A673 (cell line): Measurements from ENCODE around the gene ASPM. TPM values are rescaled to one million over a fixed set of nuclear protein-coding genes. Genes with fewer than 3 reads are reported as not detected.

ENCODE experiments used
- BruUV-seq: library from RNA; stranded (reverse); fragments of 400-500 nt; replicated peaks from 2 replicates; lab custom pipeline; 2021; lab: Mats Ljungman, UMichigan
- CTCF ChIA-PET: fragments of 300-600 bp; sonication (Branson Sonifier 250); formaldehyde crosslinking; loops from one replicate; lab custom pipeline; 2022; ENCODE audit warnings: antibody characterized with exemption; lab: Charles Lee
- POLR2A ChIA-PET: fragments of 300-600 bp; sonication (Branson Sonifier 250); formaldehyde crosslinking; loops from one replicate; lab custom pipeline; 2022; ENCODE audit warnings: antibody characterized with exemption; ENCODE audit not compliant: low non-redundant PET; lab: Charles Lee
- DNase-seq: peaks from one replicate; pipeline ENCODE4 v3.0.0-alpha.2; 2015; ENCODE audit warnings: low spot score
- H3K27ac ChIP-seq: fragments of 200-600 bp; sonication (generic); 2 replicates; pipeline ENCODE4 v1.5.1; 2016; ENCODE audit warnings: mixed run types, low read depth, mild to moderate bottlenecking, mixed read lengths, antibody characterized with exemption, low read length; ENCODE audit not compliant: poor library complexity, severe bottlenecking
- H3K27me3 ChIP-seq: fragments of 200-600 bp; sonication (generic); replicated peaks from 2 replicates; pipeline ENCODE4 v1.6.1; 2017; ENCODE audit warnings: mixed run types, low read depth, mild to moderate bottlenecking, mixed read lengths, antibody characterized with exemption, low read length; ENCODE audit not compliant: insufficient read depth, poor library complexity
- H3K36me3 ChIP-seq: fragments of 200-600 bp; sonication (generic); 2 replicates; pipeline ENCODE4 v1.6.1; 2016; ENCODE audit warnings: mixed run types, mild to moderate bottlenecking, mixed read lengths, antibody characterized with exemption, low read length; ENCODE audit not compliant: insufficient read depth, poor library complexity, severe bottlenecking
- H3K4me1 ChIP-seq: fragments of 200-600 bp; sonication (generic); 2 replicates; pipeline ENCODE4 v1.6.1; 2017; ENCODE audit warnings: mixed run types, mild to moderate bottlenecking, mixed read lengths, antibody characterized with exemption, low read length; ENCODE audit not compliant: insufficient read depth, poor library complexity, severe bottlenecking
- H3K4me3 ChIP-seq: fragments of 200-600 bp; sonication (generic); 2 replicates; pipeline ENCODE4 v1.5.1; 2016; ENCODE audit warnings: low read depth, mixed run types, mild to moderate bottlenecking, mixed read lengths, low read length; ENCODE audit not compliant: poor library complexity, severe bottlenecking
- H3K9me3 ChIP-seq: fragments of 200-600 bp; sonication (generic); 2 replicates; pipeline ENCODE4 v1.6.1; 2016; ENCODE audit warnings: mixed run types, low read depth, mild to moderate bottlenecking, mixed read lengths, antibody characterized with exemption, low read length; ENCODE audit not compliant: poor library complexity, severe bottlenecking
- CTCF ChIP-seq: fragments of 300-800, 200-600 bp; sonication (generic); conservative IDR thresholded peaks from 2 replicates; pipeline ENCODE4 v1.5.1; 2017; ENCODE audit warnings: low read depth, mild to moderate bottlenecking, antibody characterized with exemption, low read length, moderate library complexity, mixed read lengths
- EZH2 ChIP-seq: fragments of 200-600 bp; sonication (generic); IDR thresholded peaks from 2 replicates; pipeline ENCODE4 v1.6.1; 2017; ENCODE audit warnings: borderline replicate concordance, low read depth, mild to moderate bottlenecking, mixed read lengths, antibody characterized with exemption, low read length; ENCODE audit not compliant: poor library complexity, severe bottlenecking
- intact Hi-C: fragments of 100-400 bp; cut with micrococcal nuclease; formaldehyde crosslinking; loops from one replicate; pipeline ENCODE4 v1.10.0; 2022; ENCODE audit not compliant: unreplicated experiment
- total RNA-seq: library from RNA; stranded (reverse); gene quantifications from 2 replicates; pipeline ENCODE4 v1.2.3, GENCODE V29; 2021

ASPM gene
- total RNA-seq, 1 experiment from 2014 or later, result 78.5 TPM

- Histone ChIP-seq H3K4me3 (no peak overlapping the region), H3K27me3 (no peaks in the 10 kb centered on the region), H3K4me1 (no peaks in the 10 kb centered on the region), H3K9me3 (peaks cover 17% of the 10 kb centered on the region), H3K27ac (no peak overlapping the region), H3K36me3 (peaks cover 46% of the 10 kb centered on the region)
- peak; percentile 13 for DNase-seq
- intact Hi-C loops, result no loop called here
- BruUV-seq, result no TSS peak
- CTCF ChIA-PET, result no interaction called here
- POLR2A ChIA-PET, result no interaction called here
- TF ChIP-seq CTCF, result no peak
- TF ChIP-seq EZH2, result no peak
Observed at GRCh38 chr1:197081117-197081753, 65.2 kb downstream of the ASPM start.

- POLR2A ChIA-PET, result no interaction called here
- Histone ChIP-seq H3K4me1 (no peaks in the 10 kb centered on the region), H3K4me3 (no peak overlapping the region), H3K27me3 (no peaks in the 10 kb centered on the region), H3K36me3 (peaks cover 37% of the 10 kb centered on the region), H3K27ac (no peak overlapping the region), H3K9me3 (peaks cover 17% of the 10 kb centered on the region)
- intact Hi-C loops, result no loop called here
- no TSS peak for BruUV-seq
- TF ChIP-seq CTCF, result no peak
- no peak for TF ChIP-seq EZH2
- CTCF ChIA-PET, result no interaction called here
- DNase-seq, result no peak
Observed at GRCh38 chr1:197080323-197080722, 66.1 kb downstream of the ASPM start.

- peaks cover 8% of the 10 kb centered on the region for H3K9me3 ChIP-seq
- POLR2A ChIA-PET, result no interaction called here
- intact Hi-C loops, result no loop called here
- H3K27me3 ChIP-seq, result no peaks in the 10 kb centered on the region
- no peak for DNase-seq
- no peak overlapping the region for H3K27ac ChIP-seq
- CTCF ChIA-PET, result no interaction called here
- H3K4me1 ChIP-seq, result no peaks in the 10 kb centered on the region
- BruUV-seq, result no TSS peak
- TF ChIP-seq CTCF (no peak), EZH2 (no peak)
- no peaks in the 10 kb centered on the region for H3K36me3 ChIP-seq
- no peak overlapping the region for H3K4me3 ChIP-seq
Observed at GRCh38 chr1:197076585-197076984, 69.9 kb downstream of the ASPM start.
